Left ventricle myocardium superior (tissue), 1 donor: ENCODE measurements around the gene SLC41A3. TPM values are rescaled to one million over a fixed set of nuclear protein-coding genes. Genes with fewer than 3 reads are reported as not detected.

Source experiments
- total RNA-seq: library from RNA; stranded (reverse); fragmentation: NEBNext Ultra II Directional; extraction: Animal tissue kit (Norgen Biotek cat#: 25700); gene quantifications from one replicate; pipeline ENCODE4 v1.2.1, GENCODE V29; 2021
- donor health status: DM: no; HTN: yes; CAD: no; lungs with severe emphysema.

The SLC41A3 gene
- total RNA-seq, 1 donor from 2014 or later, result 35.4 TPM

Other genes starting within 250 kb of the SLC41A3 start
- 3.7 TPM for gene ROPN1B, start 114.9 kb downstream of the SLC41A3 start, total RNA-seq
- gene ALDH1L1, start 96.5 kb upstream of the SLC41A3 start, total RNA-seq, result 16.6 TPM